GM23248 (cell line): ENCODE measurements around the gene SIPA1L3.

Experiments used
- EZH2 ChIP-seq: fragments of 200-600 bp; sonication (generic); IDR thresholded peaks from 2 replicates; pipeline ENCODE4 v1.6.1; 2018; ENCODE audit warnings: antibody characterized with exemption, mild to moderate bottlenecking; ENCODE audit not compliant: insufficient read depth, poor library complexity, severe bottlenecking
- EZH2phosphoT487 ChIP-seq: fragments of 200-600 bp; sonication (generic); IDR thresholded peaks from 2 replicates; pipeline ENCODE4 v1.6.1; 2018; ENCODE audit warnings: antibody characterized with exemption, moderate library complexity, mild to moderate bottlenecking, low read depth; ENCODE audit not compliant: insufficient read depth

- no peak for TF ChIP-seq EZH2phosphoT487
- TF ChIP-seq EZH2 = no peak
Measured at GRCh38 chr19:38213469-38213868, 306.5 kb downstream of the SIPA1L3 start.
